Prostate gland (tissue), 2 donors: Measurements from ENCODE around the gene RNF213. TPM values are rescaled to one million over a fixed set of nuclear protein-coding genes. Genes with fewer than 3 reads are reported as not detected.

Experiments used
- DNase-seq: peaks from one replicate; pipeline ENCODE4 v3.0.0-alpha.2; 2019; ENCODE audit warnings: low spot score
- H3K27ac ChIP-seq, 2 donors: fragments of 200-600 bp; sonication (generic); 2 replicates each; pipeline ENCODE4 v1.5.1; 2017 to 2019
- H3K27me3 ChIP-seq: fragments of 200-600 bp; sonication (generic); replicated peaks from 2 replicates; pipeline ENCODE4 v1.5.1; 2019; ENCODE audit not compliant: insufficient read depth
- H3K36me3 ChIP-seq, 2 donors: fragments of 200-600 bp; sonication (generic); 1 replicate in 1 of 2; 2 replicates in 1 of 2; pipeline versions ENCODE4 v1.5.1 to v1.8.1; 2017 to 2019
- H3K4me1 ChIP-seq: fragments of 200-600 bp; sonication (generic); replicated peaks from 2 replicates; pipeline ENCODE4 v1.5.1; 2019
- H3K4me3 ChIP-seq, 2 donors: fragments of 200-600 bp; sonication (generic); 2 replicates each; pipeline ENCODE4 v1.5.1; 2017 to 2019
- H3K9me3 ChIP-seq: fragments of 200-600 bp; sonication (generic); 2 replicates; pipeline ENCODE4 v1.5.1; 2017
- CTCF ChIP-seq, 4 experiments: fragments of 200-600 bp in 2 of 4; fragments of 450-650 bp in 2 of 4; sonication (generic) in 2 of 4; IDR thresholded peaks; 1 replicate in 3 of 4; 2 replicates in 1 of 4; pipeline ENCODE4 v1.5.1; 2016 to 2019; ENCODE audit warnings: antibody characterized with exemption in 4 of 4, mild to moderate bottlenecking in 2 of 4, moderate library complexity in 2 of 4
- POLR2A ChIP-seq: fragments of 450-650 bp; IDR thresholded peaks from one replicate; pipeline ENCODE4 v1.6.1; 2016; ENCODE audit warnings: antibody characterized with exemption, mild to moderate bottlenecking
- POLR2AphosphoS5 ChIP-seq: sonication (generic); formaldehyde crosslinking; IDR thresholded peaks from one replicate; pipeline ENCODE4 v1.6.1; 2017; ENCODE audit warnings: antibody characterized with exemption
- WGBS: methylation state at CpG from one replicate; pipeline ENCODE4 v1.1.5; 2018; 5-methylcytosine and 5-hydroxymethylcytosine counted together
- intact Hi-C: fragments of 100-400 bp; cut with DNase I; formaldehyde crosslinking; loops from one replicate; pipeline ENCODE4 v1.14.2; 2022
- total RNA-seq, 2 donors: library from RNA; depleted of rRNA; stranded (reverse); fragments of >200 nt; gene quantifications; one replicate each; pipeline ENCODE4 v1.1.0, GENCODE V29; 2016

The RNF213 gene
- total RNA-seq, 2 donors from 2014 or later: 57.7 to 112 TPM

- Histone ChIP-seq H3K27ac (no peak overlapping the region), H3K36me3 (peaks cover 0 to 15% of the 10 kb centered on the region in 2 donors), H3K27me3 (no peaks in the 10 kb centered on the region), H3K9me3 (no peaks in the 10 kb centered on the region), H3K4me3 (no peak overlapping the region), H3K4me1 (no peaks in the 10 kb centered on the region)
- whole genome bisulfite sequencing: 95% methylated on average over 9 of the region's 9 CpGs
- intact Hi-C loops: no loop called here
- TF ChIP-seq CTCF (IDR thresholded peaks at IDR 0.05): no peak
- TF ChIP-seq POLR2AphosphoS5: no peak
- TF ChIP-seq POLR2A: no peak
- DNase-seq: no peak
Measured at GRCh38 chr17:80358131-80358530, 97.5 kb downstream of the RNF213 start.

GRCh38 chr17:80358861-80359260, 98.2 kb downstream of the RNF213 start:
- peaks cover 0 to 15% of the 10 kb centered on the region in 2 donors for H3K36me3 ChIP-seq
- no peak for DNase-seq
- H3K9me3 ChIP-seq: no peaks in the 10 kb centered on the region
- H3K4me3 ChIP-seq: no peak overlapping the region
- H3K4me1 ChIP-seq: no peaks in the 10 kb centered on the region
- 90% methylated on average over 11 of the region's 11 CpGs for WGBS
- H3K27ac ChIP-seq: no peak overlapping the region
- H3K27me3 ChIP-seq: no peaks in the 10 kb centered on the region
- intact Hi-C loops: no loop called here
- no peak for TF ChIP-seq CTCF (IDR thresholded peaks at IDR 0.05)
- no peak for TF ChIP-seq POLR2AphosphoS5
- TF ChIP-seq POLR2A: no peak

DNA sequence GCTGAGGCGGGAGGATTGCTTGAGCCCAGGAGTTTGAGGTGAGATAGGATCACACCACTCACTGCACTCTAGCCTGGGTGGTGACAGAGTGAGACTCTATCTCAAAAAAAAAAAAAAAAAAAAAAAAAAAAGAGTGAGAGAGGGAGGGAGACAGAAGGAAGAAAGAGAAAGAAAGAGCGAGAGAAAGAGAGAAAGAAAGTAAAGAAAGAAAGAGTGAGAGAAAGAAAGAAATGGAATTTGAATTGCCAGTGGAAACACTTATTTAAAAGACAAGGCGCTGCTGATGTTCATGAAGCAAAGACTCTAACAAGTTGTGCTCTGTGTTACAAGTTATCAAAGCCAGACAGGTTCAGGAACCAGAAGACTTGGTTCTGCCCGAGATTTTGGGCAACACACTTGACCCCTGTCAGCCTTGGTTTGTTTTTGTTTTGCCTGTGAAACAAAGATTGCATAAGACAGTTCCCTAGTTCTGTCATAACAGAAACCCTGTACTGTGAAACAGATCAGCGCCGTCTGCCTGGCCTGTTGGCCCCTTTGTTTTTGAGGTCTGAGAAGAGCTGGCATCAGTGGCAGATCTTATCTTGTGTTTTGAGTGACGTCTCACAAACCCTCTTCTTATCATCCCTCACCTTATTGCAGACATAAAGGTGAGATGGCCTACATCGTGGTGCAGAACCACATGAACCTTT, 98.9 kb downstream of the RNF213 start:
- TF ChIP-seq POLR2AphosphoS5 (no peak), POLR2A (no peak), CTCF (IDR thresholded peaks at IDR 0.05) (no peak)
- intact Hi-C loops: loop anchor here (5.0 kb wide), 1 partner anchor 352 kb away; no protein-coding TSS in a partner anchor
- Histone ChIP-seq H3K4me1 (no peaks in the 10 kb centered on the region), H3K36me3 (peaks cover 0 to 12% of the 10 kb centered on the region in 2 donors), H3K27me3 (no peaks in the 10 kb centered on the region), H3K9me3 (no peaks in the 10 kb centered on the region), H3K27ac (no peak overlapping the region), H3K4me3 (no peak overlapping the region)
- no peak for DNase-seq
- WGBS: 73% methylated on average over 8 of the region's 8 CpGs

- H3K27ac ChIP-seq: no peak overlapping the region
- DNase-seq: no peak
- TF ChIP-seq CTCF (IDR thresholded peaks at IDR 0.05): no peak
- no peak for TF ChIP-seq POLR2AphosphoS5
- no peak for TF ChIP-seq POLR2A
- H3K4me1 ChIP-seq: no peaks in the 10 kb centered on the region
- H3K4me3 ChIP-seq: no peak overlapping the region
- H3K27me3 ChIP-seq: no peaks in the 10 kb centered on the region
- 93% methylated on average over 13 of the region's 13 CpGs for WGBS
- H3K36me3 ChIP-seq: peaks cover 0 to 12% of the 10 kb centered on the region in 2 donors
- H3K9me3 ChIP-seq: no peaks in the 10 kb centered on the region
- intact Hi-C loops: loop anchor here (5.0 kb wide), 1 partner anchor 353 kb away; no protein-coding TSS in a partner anchor
Measured at GRCh38 chr17:80360396-80360795, 99.7 kb downstream of the RNF213 start.
